Activated CD4-positive, alpha-beta T cell treated with anti-CD3 and anti-CD28 coated beads for 1 hour (primary cell): Measurements from ENCODE around the gene IKZF1.

Experiments
- DNase-seq: peaks from one replicate; pipeline ENCODE4 v3.0.0-alpha.2; 2020

Gene IKZF1

GRCh38 chr7:50304129-50304910, at the start of gene IKZF1:
TSS of gene IKZF1 (plus strand) at chr7:50304716. CDS start at chr7:50319062, 14,346 bp downstream.
- peak; percentile 40 for DNase-seq

DNA sequence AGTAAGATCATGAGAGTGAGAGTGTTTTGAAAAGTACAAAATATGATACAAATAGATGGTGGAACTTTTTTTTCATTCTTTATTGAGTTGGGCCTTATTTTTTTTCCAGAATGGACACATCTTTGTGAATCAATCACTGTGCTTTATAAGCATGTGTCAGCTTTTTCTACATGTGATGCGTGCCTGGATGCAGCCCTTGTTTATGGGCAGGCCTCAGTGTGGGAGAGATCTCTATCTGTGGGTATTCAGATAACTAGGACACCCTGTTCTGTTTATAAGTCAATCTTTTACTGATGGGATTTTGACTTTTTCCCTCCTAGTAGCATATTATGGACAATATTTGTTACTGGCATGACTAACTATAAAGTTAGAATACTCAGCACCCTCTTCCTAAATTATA, 42.9 kb upstream of the IKZF1 start:
- DNase-seq, result no peak

GRCh38 chr7:50262446-50262845, 42.1 kb upstream of the IKZF1 start:
- no peak for DNase-seq

- no peak for DNase-seq
Measured at GRCh38 chr7:50262916-50263690, 41.4 kb upstream of the IKZF1 start.

GRCh38 chr7:50264908-50265307, 39.6 kb upstream of the IKZF1 start:
- no peak for DNase-seq

DNA sequence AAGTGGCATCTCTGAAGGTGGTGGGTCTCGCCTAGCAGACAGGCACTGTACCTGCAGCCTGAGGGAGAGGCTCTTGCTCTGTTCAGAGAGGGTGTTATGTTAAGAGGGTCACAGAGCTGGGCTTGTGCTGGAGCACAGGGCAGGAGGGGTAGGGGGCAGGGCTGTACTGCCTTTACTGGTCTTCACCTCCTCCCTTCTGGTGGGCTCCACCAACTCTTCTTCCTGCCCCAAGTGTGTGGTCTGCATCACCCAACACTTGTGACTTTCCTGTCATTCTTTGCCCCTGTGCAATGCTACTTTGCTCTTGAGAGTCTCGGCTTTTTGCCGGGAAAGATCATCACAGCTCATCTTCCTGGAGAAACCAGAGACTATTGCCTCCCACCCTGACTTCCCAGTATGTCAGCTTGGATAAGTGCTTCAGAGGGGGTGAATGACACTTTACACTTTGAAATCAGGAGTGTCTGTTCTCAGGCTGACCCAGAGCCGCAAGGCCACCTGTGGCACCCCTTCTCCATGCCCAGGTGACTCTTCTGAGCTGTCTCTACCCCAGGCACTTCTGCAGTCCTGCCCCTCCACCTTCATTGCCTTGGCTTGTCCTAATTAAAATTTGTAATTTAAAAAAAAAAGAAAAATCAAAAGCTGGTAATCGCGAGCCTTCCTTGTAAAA, 38.4 kb upstream of the IKZF1 start:
- DNase-seq, result no peak

- peak; percentile 55 for DNase-seq
Measured at GRCh38 chr7:50266635-50267386, 37.7 kb upstream of the IKZF1 start.

DNA sequence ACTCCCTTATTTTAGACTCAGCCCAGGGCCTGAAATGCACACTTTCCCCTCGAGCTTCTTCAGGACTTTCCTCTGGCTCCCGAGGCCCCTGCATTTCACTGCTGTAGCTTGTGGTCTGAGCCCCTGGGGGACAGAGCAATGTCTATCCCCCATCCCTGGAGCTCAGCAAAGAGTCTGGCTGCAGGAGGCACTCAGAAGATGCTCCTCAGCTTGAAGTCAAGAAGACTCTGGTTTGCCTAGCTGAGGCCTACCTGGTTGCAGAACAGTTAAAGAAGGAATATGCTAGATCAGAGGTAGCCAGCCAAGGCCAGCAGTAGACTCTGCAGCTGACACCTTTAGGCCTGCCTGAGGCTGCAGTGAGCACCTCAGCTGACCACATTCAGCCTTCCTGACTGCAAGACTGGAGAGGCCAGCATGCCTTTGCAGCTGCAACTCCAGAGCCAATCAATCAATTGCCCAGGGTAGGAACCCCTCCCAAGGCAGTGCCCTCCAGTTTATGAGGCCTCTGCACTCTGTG, 36.9 kb upstream of the IKZF1 start:
- no peak for DNase-seq

DNA sequence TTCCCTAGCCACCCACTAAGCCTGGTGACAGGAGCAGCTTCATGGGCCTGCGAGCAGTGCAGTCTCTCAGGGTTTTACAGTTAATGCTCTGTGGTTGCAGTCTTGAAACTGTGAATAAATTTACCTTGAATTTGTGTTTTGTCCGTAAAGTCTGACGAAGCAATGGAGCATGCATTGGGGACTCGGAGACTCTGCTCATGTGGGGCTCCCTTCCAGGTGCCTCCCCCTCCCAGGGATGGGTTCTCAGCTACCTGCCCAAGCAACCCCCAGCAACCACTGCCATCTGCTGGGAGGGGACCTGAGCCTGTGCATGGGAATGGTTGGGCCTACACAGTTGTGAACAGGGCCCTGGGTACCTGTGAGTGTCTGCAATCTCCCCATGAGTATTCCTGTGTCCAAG, 36.3 kb upstream of the IKZF1 start:
- no peak for DNase-seq

GRCh38 chr7:50268990-50269389, 35.5 kb upstream of the IKZF1 start:
- no peak for DNase-seq

DNA sequence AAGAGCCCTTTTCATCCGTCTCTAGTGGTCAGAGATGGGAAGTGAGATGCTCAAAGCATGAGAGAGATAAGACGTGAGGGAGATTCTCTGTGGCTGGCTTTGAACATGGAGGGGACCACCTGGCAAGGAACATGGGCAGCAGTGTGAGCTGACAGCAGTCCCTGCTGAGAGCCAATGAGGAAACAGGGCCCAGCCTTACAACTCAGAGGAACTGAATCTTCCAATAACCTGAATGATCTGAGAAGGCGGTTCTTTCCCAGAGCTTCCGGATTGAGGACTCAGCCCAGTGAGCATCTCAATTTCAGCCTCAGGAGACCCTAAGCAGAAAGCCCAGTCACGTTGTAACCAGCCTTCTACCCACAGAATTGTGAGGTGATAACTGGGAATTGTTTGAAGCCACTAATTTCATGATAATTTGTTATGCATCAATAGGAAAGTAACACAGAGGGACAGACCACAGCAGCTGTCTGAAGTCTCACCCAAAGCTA, 33.9 kb upstream of the IKZF1 start:
- DNase-seq, result no peak

DNA sequence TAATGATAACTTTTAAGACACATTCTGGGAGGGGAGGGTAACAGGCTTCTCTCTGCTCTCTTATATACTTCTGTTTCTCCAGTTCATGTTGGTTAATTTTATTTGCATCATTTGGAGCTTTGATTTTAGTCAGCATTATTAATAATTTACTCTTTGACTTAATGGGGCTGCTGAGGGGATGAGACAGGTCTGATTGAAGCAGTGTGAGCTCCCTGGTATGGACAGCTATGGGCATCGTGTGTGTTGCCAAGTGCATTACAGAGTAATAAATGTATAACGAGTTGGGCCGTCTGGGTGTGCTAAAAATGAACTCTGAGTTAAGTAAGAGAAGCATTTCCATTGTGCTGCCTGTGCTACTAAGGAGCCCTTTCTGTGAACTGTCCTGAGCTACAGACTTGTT, 31.7 kb upstream of the IKZF1 start:
- no peak for DNase-seq

GRCh38 chr7:50273301-50273700, 31.2 kb upstream of the IKZF1 start:
- DNase-seq, result no peak

DNA sequence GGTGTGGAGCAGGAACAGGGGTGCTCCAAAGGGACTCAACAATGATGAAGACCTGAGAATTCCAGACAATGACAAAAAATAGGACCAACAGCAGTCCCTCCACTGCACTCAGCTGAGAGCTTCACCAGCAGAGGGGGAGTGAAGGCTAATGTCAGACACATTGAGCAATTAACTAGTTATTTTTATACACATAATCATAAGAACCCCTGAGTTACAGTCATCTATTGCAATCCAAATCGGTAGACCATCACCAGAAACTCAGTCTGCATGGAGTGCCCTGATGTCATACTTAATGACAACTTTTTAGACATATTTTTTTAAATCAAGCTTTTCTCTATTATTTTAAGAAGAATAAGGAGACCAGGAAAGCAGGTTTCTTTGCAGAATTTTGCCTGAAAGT, 30.6 kb upstream of the IKZF1 start:
- no peak for DNase-seq

- DNase-seq, result no peak
Measured at GRCh38 chr7:50274361-50274760, 30.2 kb upstream of the IKZF1 start.

DNA sequence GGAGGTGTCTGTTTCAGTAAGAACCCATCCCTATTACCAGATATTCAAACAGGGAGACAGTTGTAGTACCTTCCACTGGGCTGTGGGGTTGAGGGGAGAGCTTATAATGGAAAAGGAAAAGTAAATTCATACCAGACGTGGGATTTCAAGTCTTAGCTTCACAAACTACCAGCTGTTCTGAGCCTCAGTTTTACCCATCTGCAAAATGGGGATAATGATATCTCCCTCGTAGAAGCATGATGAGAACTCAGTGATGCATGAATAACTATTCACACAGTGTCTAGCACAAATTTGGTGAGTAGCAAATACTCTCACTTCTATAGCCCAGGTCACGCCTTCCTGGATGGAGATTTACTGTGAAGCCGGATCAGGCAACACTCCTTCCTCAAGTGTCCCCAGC, 29.1 kb upstream of the IKZF1 start:
- DNase-seq, result no peak

GRCh38 chr7:50276483-50276882, 28.0 kb upstream of the IKZF1 start:
- DNase-seq, result no peak

DNA sequence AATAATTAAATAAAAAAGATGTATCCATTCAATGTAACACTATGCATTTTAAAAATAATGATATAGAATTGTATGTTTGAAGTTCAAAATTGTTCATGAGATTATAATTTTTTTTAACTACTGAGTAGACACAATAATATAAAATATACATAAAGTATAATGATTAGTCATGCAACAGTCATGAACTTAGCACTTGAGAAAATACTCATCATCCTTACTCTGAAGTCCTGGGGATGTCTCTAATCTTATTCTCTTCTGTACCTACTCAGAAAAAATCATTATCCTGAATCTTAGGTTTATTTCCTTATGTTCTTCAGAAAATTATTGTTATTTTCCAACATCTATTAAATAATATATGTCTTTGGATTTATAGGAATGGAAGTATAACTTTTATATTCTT, 26.4 kb upstream of the IKZF1 start:
- DNase-seq, result no peak

GRCh38 chr7:50281680-50282445, 22.7 kb upstream of the IKZF1 start:
- DNase-seq, result no peak

GRCh38 chr7:50282813-50283605, 21.5 kb upstream of the IKZF1 start:
- no peak for DNase-seq

DNA sequence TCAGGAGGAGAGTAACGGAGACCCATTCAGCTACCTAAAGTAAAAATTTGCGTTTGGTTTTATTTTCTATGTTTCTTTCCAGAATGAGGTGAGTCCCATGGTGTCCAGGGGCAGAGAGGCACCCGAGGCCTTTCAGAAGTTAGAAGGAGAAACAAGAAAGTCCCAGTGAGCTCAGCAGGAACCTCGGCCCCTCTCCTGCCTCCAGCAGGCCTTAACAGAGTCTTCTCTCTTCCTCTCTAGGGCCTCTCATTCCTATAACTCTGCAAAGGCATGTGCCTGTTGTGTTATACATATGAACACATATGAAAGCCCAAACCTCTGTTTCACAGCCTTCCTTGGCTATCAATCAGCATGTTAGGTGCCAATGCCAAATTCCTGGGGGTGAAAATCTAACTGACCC, 20.8 kb upstream of the IKZF1 start:
- DNase-seq, result no peak
